IPS DF 6.9 (cell line): ENCODE measurements around the gene HS6ST3.

ENCODE experiments used
- DNase-seq: peaks from one replicate; pipeline ENCODE4 v3.0.0-alpha.2; 2013; ENCODE audit warnings: low read depth, low spot score
- H3K27ac ChIP-seq: one replicate; pipeline ENCODE4 v1.5.1; 2013; ENCODE audit warnings: low read length, control low read depth
- H3K27me3 ChIP-seq: 2 replicates; pipeline ENCODE4 v1.6.1; 2013; ENCODE audit warnings: mild to moderate bottlenecking, low read length; ENCODE audit not compliant: control insufficient read depth, insufficient read depth
- H3K36me3 ChIP-seq: 2 replicates; pipeline ENCODE4 v1.6.1; 2013; ENCODE audit warnings: low read length; ENCODE audit not compliant: control insufficient read depth, insufficient read depth
- H3K4me1 ChIP-seq: 2 replicates; pipeline ENCODE4 v1.6.1; 2013; ENCODE audit warnings: low read length; ENCODE audit not compliant: control insufficient read depth, insufficient read depth
- H3K4me3 ChIP-seq: 2 replicates; pipeline ENCODE4 v1.5.1; 2013; ENCODE audit warnings: mild to moderate bottlenecking, low read length
- H3K9me3 ChIP-seq: 2 replicates; pipeline ENCODE4 v1.6.1; 2013; ENCODE audit warnings: low read length, inconsistent platforms; ENCODE audit not compliant: control insufficient read depth, insufficient read depth
- WGBS: extraction: QIAGEN DNeasy Blood & Tissue Kit; methylation state at CpG from one replicate; pipeline ENCODE4 v1.1.7; 2013; ENCODE audit warnings: mixed read lengths, missing lambda C conversion rate; ENCODE audit not compliant: insufficient read length, insufficient coverage; 5-methylcytosine and 5-hydroxymethylcytosine counted together

The HS6ST3 gene

DNA sequence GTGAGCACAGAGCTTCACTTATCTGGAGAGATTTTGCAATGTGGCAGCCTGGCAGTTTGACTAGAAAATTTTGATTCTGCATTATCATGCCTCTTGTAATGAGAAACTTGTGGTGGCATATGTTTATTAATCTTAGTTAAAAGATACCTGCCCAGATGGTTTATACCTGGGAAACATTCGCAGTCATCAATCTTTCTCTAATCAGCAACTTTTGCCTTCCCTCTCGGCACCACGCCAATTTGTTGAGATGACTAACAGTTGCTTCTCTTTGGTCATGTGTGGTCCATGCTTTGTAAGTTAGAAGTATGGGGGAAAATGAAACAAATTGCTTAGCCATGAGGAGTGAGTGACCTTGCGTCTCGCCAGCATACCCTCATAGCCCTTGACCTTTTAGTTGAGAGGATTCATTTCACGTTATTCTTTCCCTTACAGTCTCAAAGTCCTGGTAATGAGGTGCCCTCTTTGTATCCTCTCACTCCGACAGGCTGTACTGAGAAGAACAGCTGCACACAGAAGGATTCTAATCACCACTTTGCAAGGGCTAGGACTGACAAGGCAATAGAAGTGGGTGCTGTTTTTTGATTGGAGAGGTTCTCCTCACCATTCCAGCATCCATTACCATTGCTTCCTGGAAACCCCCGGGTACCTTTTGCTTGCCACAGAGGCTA is 703.0 kb downstream of the HS6ST3 start:
- WGBS, result no CpG with 5 or more reads among the region's 8 CpGs
- Histone ChIP-seq H3K9me3 (no peaks in the 10 kb centered on the region), H3K4me1 (no peaks in the 10 kb centered on the region), H3K4me3 (no peak overlapping the region), H3K27ac (no peak overlapping the region), H3K27me3 (no peaks in the 10 kb centered on the region), H3K36me3 (no peaks in the 10 kb centered on the region)
- no peak for DNase-seq

DNA sequence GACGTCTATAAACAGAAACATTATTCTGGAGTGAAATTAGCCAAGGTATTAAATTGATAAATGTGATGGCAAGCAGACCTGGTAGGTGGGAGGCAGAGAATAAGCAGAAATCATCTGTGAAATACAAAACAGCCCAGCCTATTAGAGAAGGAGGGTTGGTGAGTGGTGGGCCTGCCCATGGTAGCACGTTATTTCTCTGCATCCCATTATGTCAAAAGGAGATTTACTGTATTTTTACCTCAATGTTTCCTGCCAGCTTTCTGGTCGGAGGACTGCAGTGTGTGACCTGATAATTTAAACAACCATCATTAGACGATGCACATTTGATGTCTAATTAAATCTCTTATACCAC is 703.5 kb downstream of the HS6ST3 start:
- H3K27ac ChIP-seq, result no peak overlapping the region
- no peaks in the 10 kb centered on the region for H3K27me3 ChIP-seq
- H3K4me1 ChIP-seq, result no peaks in the 10 kb centered on the region
- WGBS, result no CpG with 5 or more reads among the region's 4 CpGs
- no peaks in the 10 kb centered on the region for H3K9me3 ChIP-seq
- DNase-seq, result no peak
- H3K36me3 ChIP-seq, result no peaks in the 10 kb centered on the region
- H3K4me3 ChIP-seq, result no peak overlapping the region

DNA sequence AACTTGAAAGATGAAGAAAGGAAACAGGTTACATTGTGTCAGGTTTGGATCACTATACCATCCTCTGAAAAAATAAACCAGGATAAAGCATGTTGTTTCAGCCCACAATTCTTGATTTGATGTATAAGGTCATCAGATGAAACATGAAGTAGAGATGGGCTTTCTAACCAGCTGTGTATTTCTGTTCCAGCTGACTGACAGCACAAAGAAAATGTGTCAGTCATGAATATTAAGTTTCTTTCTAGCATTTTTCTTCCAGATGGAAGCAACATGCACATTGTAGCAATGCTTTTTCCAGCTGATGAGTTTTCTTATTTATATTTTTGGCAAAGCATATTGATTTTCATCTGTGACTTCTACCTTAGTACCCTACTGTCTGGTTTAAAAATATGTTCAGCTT is 704.8 kb downstream of the HS6ST3 start:
- Histone ChIP-seq H3K9me3 (no peaks in the 10 kb centered on the region), H3K4me3 (no peak overlapping the region), H3K27ac (no peak overlapping the region), H3K36me3 (no peaks in the 10 kb centered on the region), H3K4me1 (no peaks in the 10 kb centered on the region), H3K27me3 (no peaks in the 10 kb centered on the region)
- no peak for DNase-seq

DNA sequence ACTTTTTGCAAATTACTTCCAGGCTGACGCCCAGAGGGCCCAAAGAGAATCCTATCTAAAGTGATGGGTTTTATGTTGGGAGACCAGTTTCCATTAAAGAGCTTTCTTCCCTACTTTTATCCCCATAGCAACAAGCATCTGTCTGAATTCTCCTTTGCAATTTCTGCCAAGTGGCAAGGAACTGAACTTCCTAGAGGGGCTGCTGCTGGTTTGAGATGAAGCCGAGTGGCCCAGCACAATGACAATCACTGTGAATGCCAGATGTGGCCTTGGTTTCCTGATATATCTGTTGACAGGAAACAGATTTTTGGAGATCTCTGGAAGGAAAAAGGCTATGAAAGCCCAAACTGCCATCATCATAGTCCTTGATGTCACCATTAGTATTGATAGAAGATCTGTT is 705.8 kb downstream of the HS6ST3 start:
- Histone ChIP-seq H3K4me3 (no peak overlapping the region), H3K9me3 (no peaks in the 10 kb centered on the region), H3K4me1 (no peaks in the 10 kb centered on the region), H3K27me3 (no peaks in the 10 kb centered on the region), H3K36me3 (no peaks in the 10 kb centered on the region), H3K27ac (no peak overlapping the region)
- DNase-seq, result no peak
- WGBS, result no CpG with 5 or more reads among the region's 2 CpGs

DNA sequence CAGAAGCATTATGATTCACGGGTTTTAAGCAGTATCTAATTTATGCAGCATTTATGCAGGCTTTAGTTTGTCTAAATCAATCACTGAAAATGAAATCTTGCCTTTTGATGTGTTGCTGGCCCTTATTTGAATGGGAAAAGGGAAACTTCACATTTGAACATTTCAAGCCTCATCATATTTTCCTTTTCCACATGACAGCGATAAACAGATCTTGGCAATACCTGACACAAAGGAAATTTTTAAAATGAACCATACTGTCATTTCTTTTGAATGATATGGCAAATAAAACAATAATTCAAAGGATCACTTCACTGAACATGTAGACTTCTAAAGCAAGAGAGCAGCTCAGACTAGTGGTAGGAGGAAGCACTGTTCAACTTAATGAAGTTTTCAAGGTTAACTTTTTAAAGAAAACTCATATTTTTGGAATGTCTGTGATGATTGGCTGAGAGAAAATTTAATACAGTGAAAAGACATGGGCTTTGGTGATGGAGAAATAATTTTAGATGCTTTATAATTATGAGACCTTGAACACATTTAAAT is 706.3 kb downstream of the HS6ST3 start:
- no peaks in the 10 kb centered on the region for H3K4me1 ChIP-seq

DNA sequence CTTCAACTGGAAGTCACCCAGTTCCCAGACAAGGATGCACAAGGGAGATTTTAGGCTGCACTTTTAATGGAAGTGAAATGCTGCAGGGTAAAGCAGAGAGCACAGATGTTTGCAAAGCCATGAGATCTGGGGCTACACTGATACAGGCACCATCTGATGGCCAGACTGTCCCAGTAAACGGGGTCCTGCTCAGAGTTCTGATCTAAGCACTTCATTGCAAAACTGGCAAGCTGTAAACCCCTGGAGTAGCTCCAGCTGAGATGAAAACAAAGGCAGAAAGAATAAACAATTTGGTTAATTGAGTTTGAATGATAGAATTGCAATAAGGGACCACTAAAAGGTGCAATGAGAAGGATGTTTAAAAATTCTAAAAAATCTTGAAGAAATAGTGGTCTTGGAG is 707.2 kb downstream of the HS6ST3 start:
- no peak for DNase-seq
- Histone ChIP-seq H3K27ac (no peak overlapping the region), H3K9me3 (no peaks in the 10 kb centered on the region), H3K36me3 (no peaks in the 10 kb centered on the region), H3K4me1 (no peaks in the 10 kb centered on the region), H3K4me3 (no peak overlapping the region), H3K27me3 (no peaks in the 10 kb centered on the region)
- WGBS, result no CpG with 5 or more reads among the region's 1 CpG

More for the DNA sequence above, 706.3 kb downstream of the HS6ST3 start:
- Histone ChIP-seq H3K27ac (no peak overlapping the region), H3K4me3 (no peak overlapping the region), H3K9me3 (no peaks in the 10 kb centered on the region), H3K36me3 (no peaks in the 10 kb centered on the region), H3K27me3 (no peaks in the 10 kb centered on the region)
- WGBS, result no CpG with 5 or more reads among the region's 2 CpGs
- no peak for DNase-seq

DNA sequence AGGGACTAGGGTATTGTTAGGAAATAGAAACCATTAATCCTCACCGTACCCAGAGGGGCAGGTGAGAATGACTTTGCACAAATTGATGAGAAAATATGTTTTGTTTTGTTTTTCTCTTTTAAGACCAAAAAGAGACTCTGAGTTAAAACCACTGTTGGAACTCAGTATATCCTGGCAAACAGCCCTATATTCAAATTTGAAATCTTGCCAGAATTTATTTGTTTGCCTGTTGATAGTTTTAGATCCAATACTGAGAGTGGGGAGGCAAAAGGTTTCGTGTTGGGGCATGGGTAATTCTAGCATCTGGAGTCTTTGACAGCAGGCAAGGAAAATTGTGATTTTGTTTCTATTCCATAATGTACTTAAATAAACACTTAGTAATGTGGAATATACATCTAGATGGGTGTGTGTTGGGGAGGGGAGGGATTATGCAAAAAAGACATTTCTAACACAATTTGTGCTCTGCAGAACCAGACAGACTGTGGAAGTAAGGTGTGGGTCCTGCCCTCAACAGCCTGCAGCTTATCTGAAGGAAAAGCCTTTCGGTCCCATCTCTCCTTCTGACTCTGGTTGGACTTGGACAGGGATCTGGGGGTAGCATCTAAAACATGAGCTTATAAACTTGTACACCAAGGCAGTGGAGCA is 713.7 kb downstream of the HS6ST3 start:
- no peaks in the 10 kb centered on the region for H3K36me3 ChIP-seq
- WGBS, result no CpG with 5 or more reads among the region's 3 CpGs
- DNase-seq, result no peak

DNA sequence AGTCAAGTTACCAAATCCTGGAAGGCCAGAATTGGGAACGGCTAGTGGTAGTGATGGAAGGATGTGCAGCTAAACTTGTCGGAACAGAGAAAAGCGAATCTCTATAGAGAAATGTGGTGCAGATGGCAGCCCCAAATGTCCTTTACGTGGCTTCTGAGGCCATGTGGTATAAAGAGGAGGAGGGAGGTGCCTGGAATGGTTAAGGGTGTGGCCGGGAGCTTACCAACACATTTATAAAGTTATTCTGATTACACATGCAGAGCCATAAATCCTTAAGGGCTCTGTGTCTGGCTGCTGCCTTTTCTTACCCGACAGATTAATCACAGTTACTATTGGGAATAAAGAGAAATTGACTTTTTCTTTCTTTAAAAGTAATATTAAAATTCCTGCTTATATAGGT is 714.3 kb downstream of the HS6ST3 start:
- Histone ChIP-seq H3K27me3 (no peaks in the 10 kb centered on the region), H3K4me3 (no peak overlapping the region), H3K4me1 (no peaks in the 10 kb centered on the region), H3K9me3 (no peaks in the 10 kb centered on the region), H3K27ac (no peak overlapping the region), H3K36me3 (no peaks in the 10 kb centered on the region)
- no peak for DNase-seq
- no CpG with 5 or more reads among the region's 6 CpGs for WGBS

More for the DNA sequence above, 713.7 kb downstream of the HS6ST3 start:
- no peaks in the 10 kb centered on the region for H3K27me3 ChIP-seq
- no peak overlapping the region for H3K27ac ChIP-seq
- no peak overlapping the region for H3K4me3 ChIP-seq
- no peaks in the 10 kb centered on the region for H3K4me1 ChIP-seq
- H3K9me3 ChIP-seq, result no peaks in the 10 kb centered on the region

DNA sequence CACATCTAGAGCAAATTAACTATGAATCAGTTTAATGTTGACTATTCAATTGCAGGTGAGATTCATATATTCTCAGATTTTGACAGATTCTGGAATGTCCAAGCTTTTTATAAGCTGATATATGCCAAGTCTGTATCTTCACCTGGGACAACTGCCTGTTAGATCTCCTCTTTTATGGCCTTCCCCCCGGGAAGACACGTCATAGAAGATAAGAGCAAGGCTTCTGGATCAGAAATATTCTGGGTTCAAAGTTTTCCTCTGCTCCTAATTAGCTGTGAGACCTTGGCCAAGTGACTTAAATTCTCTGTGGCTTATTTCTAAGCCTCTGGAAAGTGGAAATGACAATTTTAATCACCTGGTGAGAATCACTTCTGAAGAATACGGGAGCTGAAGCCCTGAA is 716.8 kb downstream of the HS6ST3 start:
- no peaks in the 10 kb centered on the region for H3K36me3 ChIP-seq
- no CpG with 5 or more reads among the region's 3 CpGs for WGBS
- H3K9me3 ChIP-seq, result no peaks in the 10 kb centered on the region
- H3K4me3 ChIP-seq, result no peak overlapping the region
- no peaks in the 10 kb centered on the region for H3K27me3 ChIP-seq
- H3K4me1 ChIP-seq, result no peaks in the 10 kb centered on the region
- no peak for DNase-seq
- H3K27ac ChIP-seq, result no peak overlapping the region

DNA sequence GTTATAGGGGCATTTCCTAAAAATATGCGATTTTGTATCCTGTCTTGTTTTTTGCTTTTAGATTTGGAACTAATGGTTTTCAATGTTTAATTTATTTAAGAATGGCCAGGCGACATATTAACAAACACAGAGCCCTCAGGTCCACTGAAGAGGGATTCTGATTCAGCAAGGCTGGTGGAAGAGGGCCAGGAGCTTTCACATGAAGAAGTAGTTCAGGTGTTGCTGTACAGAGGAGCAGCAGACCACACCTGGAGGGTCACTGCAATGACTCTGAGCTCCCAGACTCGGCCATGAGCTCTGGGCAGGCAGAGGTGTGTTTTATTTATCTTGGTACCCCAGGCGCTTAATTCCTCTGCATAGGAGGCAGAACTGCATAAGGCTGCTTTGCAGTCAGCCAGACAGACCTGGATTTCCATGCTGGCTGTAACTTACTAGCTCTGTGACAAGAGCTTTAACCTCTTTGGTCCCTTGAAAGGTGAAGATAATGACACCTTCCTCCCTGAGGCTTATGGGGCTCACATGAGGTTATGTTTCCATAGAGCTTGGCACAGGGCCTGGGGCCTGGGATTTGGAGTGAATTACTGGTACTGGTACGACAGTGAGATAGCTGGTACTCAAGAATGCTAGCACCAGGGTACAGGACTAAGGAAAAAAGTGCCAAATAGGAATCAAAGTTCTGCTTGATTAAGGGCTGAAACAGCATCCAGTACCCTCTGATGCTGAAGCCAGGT is 719.6 kb downstream of the HS6ST3 start:
- Histone ChIP-seq H3K4me1 (no peaks in the 10 kb centered on the region), H3K36me3 (no peaks in the 10 kb centered on the region), H3K27me3 (no peaks in the 10 kb centered on the region), H3K4me3 (no peak overlapping the region), H3K9me3 (no peaks in the 10 kb centered on the region), H3K27ac (no peak overlapping the region)
- WGBS, result no CpG with 5 or more reads among the region's 5 CpGs
- DNase-seq, result no peak
